ENCODE measurements around the gene ZBTB32.
A peak's percentile ranks its signal among the peaks of the same experiment; 100 is the strongest.

Gene ZBTB32

DNA sequence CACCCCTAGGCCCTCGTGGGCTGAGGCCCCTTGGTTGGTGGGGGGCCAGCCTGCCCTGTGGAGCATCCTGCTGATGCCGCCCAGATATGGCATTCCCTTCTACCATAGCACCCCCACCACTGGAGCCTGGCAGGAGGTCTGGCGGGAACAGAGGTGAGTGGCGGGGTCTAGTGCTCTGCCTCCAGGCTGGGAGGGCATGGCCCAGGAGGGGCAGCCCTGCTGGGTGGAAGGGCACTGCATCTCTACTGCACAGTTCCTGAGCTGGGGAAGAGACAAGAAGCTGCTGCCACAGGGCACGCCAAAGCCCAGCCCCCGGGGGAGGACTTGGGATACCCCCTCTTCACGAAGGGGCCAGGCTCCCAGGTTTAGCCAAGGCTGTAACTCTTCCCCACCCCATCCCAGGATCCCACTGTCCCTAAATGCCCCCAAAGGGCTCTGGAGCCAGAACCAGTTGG lies 11.0 kb downstream of the ZBTB32 start:
- Histone ChIP-seq H3K4me1 (ENCODE audit: control insufficient read depth, insufficient read depth, low read length) (peaks cover 34% of the 10 kb centered on the region), H3K27me3 (ENCODE audit: control insufficient read depth, insufficient read depth, low read length) (no peaks in the 10 kb centered on the region), H3K27ac (ENCODE audit: low read depth, low read length) (no peak overlapping the region), H3K36me3 (ENCODE audit: control insufficient read depth, insufficient read depth, low read length) (peaks cover 9% of the 10 kb centered on the region; the same call in 1 of the 2 replicates), H3K4me3 (ENCODE audit: low read depth, low read length) (peak overlapping the region; percentile 81), H3K9me3 (ENCODE audit: control insufficient read depth, insufficient read depth, low read length) (no peaks in the 10 kb centered on the region), H3K9ac (ENCODE audit: low read depth, low read length) (no peak overlapping the region)

- H3K27ac ChIP-seq (ENCODE audit: low read depth, low read length): peak overlapping the region; percentile 98
- H3K4me1 ChIP-seq (ENCODE audit: control insufficient read depth, insufficient read depth, low read length): peaks cover 27% of the 10 kb centered on the region
These were observed 11.8 kb downstream of the ZBTB32 start for GRCh38 chr19:35715981-35716800.

DNA sequence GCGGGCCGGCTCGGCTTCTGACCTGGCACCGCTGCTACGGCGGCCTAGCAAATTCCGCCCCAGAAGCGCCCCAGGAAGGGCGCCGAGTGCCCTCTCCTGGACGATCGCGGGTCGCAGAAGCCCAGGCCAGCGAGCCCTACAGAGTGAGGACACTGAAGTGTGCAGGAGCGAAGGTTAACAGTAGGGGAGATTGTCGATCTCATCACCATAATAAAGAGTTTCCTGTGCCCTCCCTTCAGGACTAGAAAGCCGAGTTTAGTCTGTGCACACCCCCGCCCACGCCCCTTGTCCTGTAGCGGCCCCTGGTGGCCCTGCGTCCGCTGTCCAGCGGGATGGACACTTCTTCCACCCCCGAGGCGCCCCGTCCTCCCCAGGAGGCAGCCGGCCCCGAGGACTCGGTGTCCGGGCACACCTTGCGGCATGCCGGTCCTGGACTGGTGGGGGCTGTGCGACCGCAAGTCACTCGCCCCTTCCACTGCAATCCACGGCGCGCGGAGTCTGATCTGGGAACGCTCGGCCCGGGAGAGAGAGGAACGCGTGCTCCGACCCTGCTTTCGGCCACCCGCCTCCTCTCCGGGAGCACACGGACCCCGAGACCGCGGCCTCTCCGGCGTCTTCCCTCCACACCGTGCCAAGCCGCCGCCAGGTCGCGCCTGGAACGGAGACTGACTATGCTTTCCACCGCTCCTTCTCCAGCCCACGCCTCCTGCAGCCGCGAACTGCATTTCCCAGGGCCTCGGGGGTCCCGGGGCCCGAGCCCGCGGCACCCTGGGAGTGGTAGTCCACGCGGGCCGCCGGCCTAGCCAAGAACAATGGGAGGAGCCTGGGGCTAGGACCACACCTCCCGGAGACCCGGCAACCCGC lies 12.7 kb downstream of the ZBTB32 start:
- peaks cover 21% of the 10 kb centered on the region for H3K36me3 ChIP-seq (ENCODE audit: control insufficient read depth, insufficient read depth, low read length)
- H3K9me3 ChIP-seq (ENCODE audit: control insufficient read depth, insufficient read depth, low read length): no peaks in the 10 kb centered on the region
- H3K27me3 ChIP-seq (ENCODE audit: control insufficient read depth, insufficient read depth, low read length): no peaks in the 10 kb centered on the region
- H3K4me1 ChIP-seq (ENCODE audit: control insufficient read depth, insufficient read depth, low read length): peaks cover 24% of the 10 kb centered on the region
- H3K4me3 ChIP-seq (ENCODE audit: low read depth, low read length): peak overlapping the region; percentile 81
- H3K9ac ChIP-seq (ENCODE audit: low read depth, low read length): peak overlapping the region; percentile 72
- H3K27ac ChIP-seq (ENCODE audit: low read depth, low read length): peak overlapping the region; percentile 98

More at GRCh38 chr19:35715981-35716800, 11.8 kb downstream of the ZBTB32 start:
- H3K9ac ChIP-seq (ENCODE audit: low read depth, low read length): peak overlapping the region; percentile 72
- peak overlapping the region; percentile 81 for H3K4me3 ChIP-seq (ENCODE audit: low read depth, low read length)
- peaks cover 13% of the 10 kb centered on the region for H3K36me3 ChIP-seq (ENCODE audit: control insufficient read depth, insufficient read depth, low read length)
- H3K9me3 ChIP-seq (ENCODE audit: control insufficient read depth, insufficient read depth, low read length): no peaks in the 10 kb centered on the region
- H3K27me3 ChIP-seq (ENCODE audit: control insufficient read depth, insufficient read depth, low read length): no peaks in the 10 kb centered on the region

GRCh38 chr19:35717665-35718344 lies 13.4 kb downstream of the ZBTB32 start, which contains the start of gene KMT2B:
Gene KMT2B (plus strand): TSS chr19:35718003. CDS start chr19:35718019, 16 bp downstream.
- peak within 1 kb of the TSS; percentile 98 for H3K27ac ChIP-seq (ENCODE audit: low read depth, low read length)
- peak within 1 kb of the TSS; percentile 53 for H3K9ac ChIP-seq (ENCODE audit: low read depth, low read length)
- H3K4me1 ChIP-seq (ENCODE audit: control insufficient read depth, insufficient read depth, low read length): peaks cover 24% of the 10 kb centered on the region

DNA sequence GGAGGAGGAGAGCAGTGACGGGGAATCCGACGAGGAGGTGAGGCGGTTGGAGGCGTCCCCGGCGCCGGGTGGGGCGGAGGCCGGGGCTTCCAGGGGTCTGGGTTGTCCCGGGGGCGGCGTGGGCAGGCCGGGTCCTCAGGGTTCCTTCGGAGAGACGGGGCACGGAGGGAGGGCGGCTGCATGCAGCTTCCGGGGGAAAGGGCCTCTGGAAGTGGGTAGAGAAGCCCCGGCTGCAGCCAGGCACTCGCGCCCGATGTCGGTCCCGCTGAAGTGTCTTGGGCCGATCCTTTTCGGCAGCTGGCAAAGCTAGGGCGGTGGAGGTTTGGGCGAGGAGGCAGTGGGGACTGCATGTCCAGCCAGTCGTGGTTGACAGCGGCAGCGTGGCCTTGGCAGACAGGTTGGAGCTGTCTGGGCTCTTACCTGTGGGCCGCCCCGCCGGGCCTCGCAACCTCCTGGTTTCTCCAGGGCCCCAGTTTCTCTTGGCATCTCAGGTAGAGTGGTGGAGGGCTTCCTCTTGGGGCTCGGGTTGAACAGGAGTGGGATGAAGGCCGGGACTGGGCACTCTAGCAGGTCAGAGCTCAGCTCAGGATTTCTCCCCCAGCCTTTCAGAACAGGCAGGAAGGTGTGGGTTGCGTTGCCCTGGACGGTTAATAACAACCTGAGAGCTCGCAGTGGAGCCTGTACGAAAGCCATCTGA lies 14.1 kb downstream of the ZBTB32 start:
- H3K9ac ChIP-seq (ENCODE audit: low read depth, low read length): peak overlapping the region; percentile 41
- H3K4me1 ChIP-seq (ENCODE audit: control insufficient read depth, insufficient read depth, low read length): peaks cover 24% of the 10 kb centered on the region
- peak overlapping the region; percentile 91 for H3K4me3 ChIP-seq (ENCODE audit: low read depth, low read length)
- no peaks in the 10 kb centered on the region for H3K9me3 ChIP-seq (ENCODE audit: control insufficient read depth, insufficient read depth, low read length)
- peaks cover 35% of the 10 kb centered on the region for H3K36me3 ChIP-seq (ENCODE audit: control insufficient read depth, insufficient read depth, low read length)
- H3K27me3 ChIP-seq (ENCODE audit: control insufficient read depth, insufficient read depth, low read length): no peaks in the 10 kb centered on the region
- peak overlapping the region; percentile 53 for H3K27ac ChIP-seq (ENCODE audit: low read depth, low read length)

More at GRCh38 chr19:35717665-35718344, 13.4 kb downstream of the ZBTB32 start, which contains the start of gene KMT2B:
- Histone ChIP-seq H3K27me3 (ENCODE audit: control insufficient read depth, insufficient read depth, low read length) (no peaks in the 10 kb centered on the region), H3K9me3 (ENCODE audit: control insufficient read depth, insufficient read depth, low read length) (no peaks in the 10 kb centered on the region), H3K4me3 (ENCODE audit: low read depth, low read length) (peak within 1 kb of the TSS; percentile 91), H3K36me3 (ENCODE audit: control insufficient read depth, insufficient read depth, low read length) (peaks cover 28% of the 10 kb centered on the region)

- Histone ChIP-seq H3K4me3 (ENCODE audit: low read depth, low read length) (peak overlapping the region; percentile 91), H3K9me3 (ENCODE audit: control insufficient read depth, insufficient read depth, low read length) (no peaks in the 10 kb centered on the region), H3K27ac (ENCODE audit: low read depth, low read length) (no peak overlapping the region), H3K27me3 (ENCODE audit: control insufficient read depth, insufficient read depth, low read length) (no peaks in the 10 kb centered on the region), H3K9ac (ENCODE audit: low read depth, low read length) (no peak overlapping the region), H3K4me1 (ENCODE audit: control insufficient read depth, insufficient read depth, low read length) (peaks cover 20% of the 10 kb centered on the region), H3K36me3 (ENCODE audit: control insufficient read depth, insufficient read depth, low read length) (peaks cover 46% of the 10 kb centered on the region)
These were observed 15.2 kb downstream of the ZBTB32 start for GRCh38 chr19:35719402-35720162.

- H3K27ac ChIP-seq (ENCODE audit: low read depth, low read length): no peak overlapping the region
- peaks cover 16% of the 10 kb centered on the region for H3K4me1 ChIP-seq (ENCODE audit: control insufficient read depth, insufficient read depth, low read length)
- no peak overlapping the region for H3K9ac ChIP-seq (ENCODE audit: low read depth, low read length)
- H3K36me3 ChIP-seq (ENCODE audit: control insufficient read depth, insufficient read depth, low read length): peaks cover 52% of the 10 kb centered on the region
- no peaks in the 10 kb centered on the region for H3K27me3 ChIP-seq (ENCODE audit: control insufficient read depth, insufficient read depth, low read length)
- H3K9me3 ChIP-seq (ENCODE audit: control insufficient read depth, insufficient read depth, low read length): no peaks in the 10 kb centered on the region
- H3K4me3 ChIP-seq (ENCODE audit: low read depth, low read length): no peak overlapping the region
These were observed 15.8 kb downstream of the ZBTB32 start for GRCh38 chr19:35720163-35720524.

DNA sequence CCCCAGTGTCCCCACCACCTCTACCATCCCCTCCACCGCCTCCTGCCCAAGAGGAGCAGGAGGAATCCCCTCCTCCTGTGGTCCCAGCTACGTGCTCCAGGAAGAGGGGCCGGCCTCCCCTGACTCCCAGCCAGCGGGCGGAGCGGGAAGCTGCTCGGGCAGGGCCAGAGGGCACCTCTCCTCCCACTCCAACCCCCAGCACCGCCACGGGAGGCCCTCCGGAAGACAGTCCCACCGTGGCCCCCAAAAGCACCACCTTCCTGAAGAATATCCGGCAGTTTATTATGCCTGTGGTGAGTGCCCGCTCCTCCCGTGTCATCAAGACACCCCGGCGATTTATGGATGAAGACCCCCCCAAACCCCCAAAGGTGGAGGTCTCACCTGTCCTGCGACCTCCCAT lies 16.3 kb downstream of the ZBTB32 start:
- no peaks in the 10 kb centered on the region for H3K9me3 ChIP-seq (ENCODE audit: control insufficient read depth, insufficient read depth, low read length)
- H3K27ac ChIP-seq (ENCODE audit: low read depth, low read length): no peak overlapping the region
- peaks cover 57% of the 10 kb centered on the region for H3K36me3 ChIP-seq (ENCODE audit: control insufficient read depth, insufficient read depth, low read length)
- peaks cover 10% of the 10 kb centered on the region for H3K4me1 ChIP-seq (ENCODE audit: control insufficient read depth, insufficient read depth, low read length)
- no peaks in the 10 kb centered on the region for H3K27me3 ChIP-seq (ENCODE audit: control insufficient read depth, insufficient read depth, low read length)
- H3K4me3 ChIP-seq (ENCODE audit: low read depth, low read length): no peak overlapping the region
- no peak overlapping the region for H3K9ac ChIP-seq (ENCODE audit: low read depth, low read length)

DNA sequence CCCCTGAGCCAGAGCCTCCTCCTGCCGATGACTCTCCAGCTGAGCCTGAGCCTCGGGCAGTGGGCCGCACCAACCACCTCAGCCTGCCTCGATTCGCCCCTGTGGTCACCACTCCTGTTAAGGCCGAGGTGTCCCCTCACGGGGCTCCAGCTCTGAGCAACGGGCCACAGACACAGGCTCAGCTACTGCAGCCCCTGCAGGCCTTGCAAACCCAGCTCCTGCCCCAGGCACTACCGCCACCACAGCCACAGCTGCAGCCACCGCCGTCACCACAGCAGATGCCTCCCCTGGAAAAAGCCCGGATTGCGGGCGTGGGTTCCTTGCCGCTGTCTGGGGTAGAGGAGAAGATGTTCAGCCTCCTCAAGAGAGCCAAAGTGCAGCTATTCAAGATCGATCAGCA lies 17.0 kb downstream of the ZBTB32 start:
- peaks cover 7% of the 10 kb centered on the region for H3K4me1 ChIP-seq (ENCODE audit: control insufficient read depth, insufficient read depth, low read length)
- peaks cover 64% of the 10 kb centered on the region for H3K36me3 ChIP-seq (ENCODE audit: control insufficient read depth, insufficient read depth, low read length)
- no peak overlapping the region for H3K9ac ChIP-seq (ENCODE audit: low read depth, low read length)
- H3K9me3 ChIP-seq (ENCODE audit: control insufficient read depth, insufficient read depth, low read length): no peaks in the 10 kb centered on the region
- H3K27me3 ChIP-seq (ENCODE audit: control insufficient read depth, insufficient read depth, low read length): no peaks in the 10 kb centered on the region
- H3K4me3 ChIP-seq (ENCODE audit: low read depth, low read length): no peak overlapping the region
- no peak overlapping the region for H3K27ac ChIP-seq (ENCODE audit: low read depth, low read length)

Data from HUES48 (cell line).